Measurements from ENCODE around the gene FOLR2. TPM values are rescaled to one million over a fixed set of nuclear protein-coding genes. Genes with fewer than 3 reads are reported as not detected.
"Not testable (repeated sequence)": the region's sequence is repeated elsewhere in the genome, so short reads cannot be mapped to it uniquely, and the experiment has no call there.

The FOLR2 gene
- total RNA-seq, 1 donor from 2014 or later: 22.8 TPM

GRCh38 chr11:72204886-72205285 is 11.7 kb upstream of the FOLR2 start:
- TF ChIP-seq CTCF (IDR thresholded peaks at IDR 0.05): no peak
- Histone ChIP-seq H3K27me3 (no peaks in the 10 kb centered on the region), H3K4me1 (no peaks in the 10 kb centered on the region), H3K4me3 (no peak overlapping the region), H3K9me3 (no peaks in the 10 kb centered on the region), H3K36me3 (no peaks in the 10 kb centered on the region), H3K27ac (no peak overlapping the region)
- DNase-seq (no peak), ATAC-seq (no peak)
- intact Hi-C loops (cut with DNase I): no loop called here

- H3K27me3 ChIP-seq; intact Hi-C loops (cut with DNase I); H3K27ac ChIP-seq; H3K9me3 ChIP-seq; DNase-seq; H3K4me1 ChIP-seq; ATAC-seq; H3K36me3 ChIP-seq; H3K4me3 ChIP-seq: not testable (repeated sequence)
These were observed 9.8 kb upstream of the FOLR2 start for GRCh38 chr11:72206794-72207193.

GRCh38 chr11:72208281-72208680 is 8.3 kb upstream of the FOLR2 start:
- H3K36me3 ChIP-seq: no peaks in the 10 kb centered on the region
- no peak overlapping the region for H3K27ac ChIP-seq
- ATAC-seq (peak; percentile 65), DNase-seq (no peak)
- no peaks in the 10 kb centered on the region for H3K9me3 ChIP-seq
- intact Hi-C loops (cut with DNase I): no loop called here
- no peak for TF ChIP-seq CTCF (IDR thresholded peaks at IDR 0.05)
- no peaks in the 10 kb centered on the region for H3K4me1 ChIP-seq
- H3K27me3 ChIP-seq: no peaks in the 10 kb centered on the region
- no peak overlapping the region for H3K4me3 ChIP-seq

- H3K27ac ChIP-seq: no peak overlapping the region
- no peak for DNase-seq
- ATAC-seq: peak; percentile 70
These were observed 7.5 kb upstream of the FOLR2 start for GRCh38 chr11:72209101-72209500.

GRCh38 chr11:72217841-72218240 is 1.2 kb downstream of the FOLR2 start:
- Histone ChIP-seq H3K36me3 (no peaks in the 10 kb centered on the region), H3K27me3 (no peaks in the 10 kb centered on the region), H3K27ac (peak overlapping the region; percentile 4), H3K9me3 (no peaks in the 10 kb centered on the region), H3K4me3 (no peak overlapping the region), H3K4me1 (peaks cover 13% of the 10 kb centered on the region)
- intact Hi-C loops (cut with DNase I): no loop called here
- ATAC-seq (peak; percentile 38), DNase-seq (no peak)
- TF ChIP-seq CTCF (IDR thresholded peaks at IDR 0.05): no peak

More at GRCh38 chr11:72209101-72209500, 7.5 kb upstream of the FOLR2 start:
- no peak for TF ChIP-seq CTCF (IDR thresholded peaks at IDR 0.05)
- Histone ChIP-seq H3K9me3 (no peaks in the 10 kb centered on the region), H3K4me3 (no peak overlapping the region), H3K36me3 (no peaks in the 10 kb centered on the region), H3K27me3 (no peaks in the 10 kb centered on the region), H3K4me1 (no peaks in the 10 kb centered on the region)
- intact Hi-C loops (cut with DNase I): no loop called here

- ATAC-seq (no peak), DNase-seq (no peak)
- Histone ChIP-seq H3K36me3 (no peaks in the 10 kb centered on the region), H3K4me1 (peaks cover 14% of the 10 kb centered on the region), H3K27me3 (no peaks in the 10 kb centered on the region), H3K27ac (no peak overlapping the region), H3K9me3 (no peaks in the 10 kb centered on the region), H3K4me3 (no peak overlapping the region)
- TF ChIP-seq CTCF (IDR thresholded peaks at IDR 0.05): no peak
- intact Hi-C loops (cut with DNase I): no loop called here
These were observed 1.7 kb downstream of the FOLR2 start for GRCh38 chr11:72218251-72218745.

Data from upper lobe of right lung (tissue), 1 donor.